Pons (tissue), 1 donor: ENCODE results near the gene ZNF296.
"Not testable (repeated sequence)": the region's sequence is repeated elsewhere in the genome, so short reads cannot be mapped to it uniquely, and the experiment has no call there.

ENCODE experiments used
- DNase-seq: peaks from one replicate; pipeline ENCODE4 v3.0.0-alpha.2; 2016; ENCODE audit warnings: low spot score

ZNF296 gene

GRCh38 chr19:45076029-45076850 lies at the start of gene ZNF296:
Gene ZNF296, minus strand, starts transcription at chr19:45076478. Its CDS starts 105 bp downstream, at chr19:45076373.
- DNase-seq: no peak

GRCh38 chr19:45125360-45125759 lies 49.1 kb upstream of the ZNF296 start:
- no peak for DNase-seq

GRCh38 chr19:45124021-45124420 lies 47.7 kb upstream of the ZNF296 start:
- no peak for DNase-seq

DNA sequence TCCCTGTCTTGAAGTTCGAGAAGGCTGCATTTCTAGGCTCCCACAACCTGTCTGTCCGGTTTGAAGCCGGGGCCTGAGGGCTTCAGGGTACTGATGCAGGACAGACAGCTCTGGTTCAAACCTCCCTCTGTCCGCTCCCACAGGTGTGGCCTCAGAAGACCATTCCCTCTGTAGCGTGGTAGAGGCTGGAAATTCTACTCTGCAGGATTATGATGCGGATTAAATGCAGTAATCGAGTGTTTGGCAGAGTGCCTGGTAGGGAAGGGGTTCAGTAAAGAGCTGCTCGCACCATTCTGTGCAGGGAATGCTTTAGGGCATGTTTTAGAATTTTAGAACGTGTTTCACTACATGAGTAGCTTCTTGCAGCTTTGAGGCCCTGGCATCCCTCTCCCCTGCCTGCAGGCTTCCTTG lies 47.2 kb upstream of the ZNF296 start:
- no peak for DNase-seq

- no peak for DNase-seq
Observed at GRCh38 chr19:45122832-45123231, 46.6 kb upstream of the ZNF296 start.

DNA sequence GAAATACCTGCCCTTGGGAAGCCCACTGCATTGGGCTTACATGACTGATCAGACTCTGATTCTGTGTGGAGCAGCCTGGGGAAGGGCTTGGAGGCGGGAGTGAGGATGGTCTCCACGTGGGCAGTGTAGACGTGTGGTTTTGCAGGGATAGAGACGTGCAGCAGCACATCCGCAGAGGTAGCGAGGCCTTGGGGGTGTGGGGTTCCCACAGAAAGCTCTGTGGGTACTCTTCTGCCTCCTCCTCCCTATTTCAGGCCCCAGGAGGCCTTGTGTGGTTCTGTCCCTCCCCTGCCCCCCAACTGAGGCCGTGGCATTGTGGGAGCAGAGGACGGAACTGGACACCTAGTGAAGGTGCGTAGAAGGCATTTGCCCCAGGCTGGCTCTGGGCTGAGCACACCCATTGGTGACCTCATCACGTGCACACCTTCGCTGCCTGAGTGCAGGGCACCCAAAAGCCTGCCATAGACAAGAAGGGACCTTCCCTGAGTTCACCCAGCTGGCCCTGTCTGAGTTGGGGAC lies 45.6 kb upstream of the ZNF296 start:
- no peak for DNase-seq

GRCh38 chr19:45119582-45119981 lies 43.3 kb upstream of the ZNF296 start:
- no peak for DNase-seq

- DNase-seq: not testable (repeated sequence)
Observed at GRCh38 chr19:45118591-45119355, 42.5 kb upstream of the ZNF296 start.

- no peak for DNase-seq
Observed at GRCh38 chr19:45118106-45118505, 41.8 kb upstream of the ZNF296 start.

DNA sequence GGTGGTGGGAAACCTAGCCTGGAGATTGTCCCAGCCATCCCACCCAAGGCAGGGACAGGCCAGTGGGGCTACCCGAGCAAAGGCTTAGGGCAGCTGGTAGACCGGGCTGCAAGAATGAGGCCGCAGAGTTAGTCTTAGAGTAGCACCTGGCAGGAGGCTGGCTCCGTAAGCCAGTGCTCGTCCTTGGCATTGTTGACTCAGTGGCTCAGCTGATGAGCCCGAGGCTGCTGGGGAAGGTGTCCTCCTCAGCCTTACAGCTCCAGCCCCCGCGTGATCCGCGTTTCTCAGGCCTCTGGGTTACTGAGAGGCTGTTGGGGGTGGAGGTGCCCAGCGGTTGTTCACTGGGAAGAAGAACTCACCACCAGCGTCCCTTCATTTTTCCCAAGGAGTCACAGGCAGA lies 41.4 kb upstream of the ZNF296 start:
- no peak for DNase-seq

DNA sequence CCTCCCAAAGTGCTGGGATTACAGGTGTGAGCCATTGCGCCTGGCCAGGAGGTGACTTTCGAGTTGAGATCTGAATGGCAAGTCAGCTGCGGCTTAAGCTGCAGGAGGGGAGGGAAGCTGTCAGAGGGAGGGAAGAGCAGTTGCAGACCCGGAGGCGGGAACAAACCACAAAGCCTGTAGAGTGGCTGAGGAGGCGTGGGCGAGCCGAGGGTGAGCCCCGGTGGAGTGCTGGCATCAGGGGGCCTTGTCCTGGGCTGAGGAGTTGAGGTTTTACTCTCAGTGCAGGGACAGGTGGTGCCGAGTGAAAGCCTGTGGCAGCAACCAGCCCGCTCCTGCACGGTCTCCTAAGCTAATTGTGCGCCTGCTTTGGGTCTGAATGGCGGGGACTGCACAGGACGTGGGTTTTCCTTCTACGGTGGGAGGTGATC lies 40.9 kb upstream of the ZNF296 start:
- DNase-seq: no peak

GRCh38 chr19:45115809-45116615 lies 39.7 kb upstream of the ZNF296 start:
- no peak for DNase-seq

DNA sequence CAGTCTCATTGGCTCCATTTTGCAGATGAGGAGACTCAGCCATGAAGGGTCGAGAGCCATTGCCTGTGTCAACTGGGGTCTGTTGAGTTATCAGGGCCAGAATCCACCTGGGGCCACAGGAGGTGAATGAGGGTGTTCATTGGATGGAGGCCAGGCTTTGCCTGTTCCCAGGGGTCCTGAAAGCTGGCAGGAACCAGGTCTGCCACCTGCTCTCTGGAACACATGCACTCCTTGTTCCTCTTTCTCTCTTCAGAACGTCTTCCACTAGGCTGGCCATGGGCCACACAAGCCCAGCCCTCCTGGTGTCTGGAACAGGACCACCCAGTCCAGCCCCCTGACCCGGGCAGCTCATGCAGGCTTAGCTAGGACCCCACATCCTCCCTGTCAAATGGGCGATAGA lies 37.8 kb upstream of the ZNF296 start:
- DNase-seq: no peak

- DNase-seq: no peak
Observed at GRCh38 chr19:45113628-45114027, 37.4 kb upstream of the ZNF296 start.

- no peak for DNase-seq
Observed at GRCh38 chr19:45112111-45112827, 36.0 kb upstream of the ZNF296 start.

DNA sequence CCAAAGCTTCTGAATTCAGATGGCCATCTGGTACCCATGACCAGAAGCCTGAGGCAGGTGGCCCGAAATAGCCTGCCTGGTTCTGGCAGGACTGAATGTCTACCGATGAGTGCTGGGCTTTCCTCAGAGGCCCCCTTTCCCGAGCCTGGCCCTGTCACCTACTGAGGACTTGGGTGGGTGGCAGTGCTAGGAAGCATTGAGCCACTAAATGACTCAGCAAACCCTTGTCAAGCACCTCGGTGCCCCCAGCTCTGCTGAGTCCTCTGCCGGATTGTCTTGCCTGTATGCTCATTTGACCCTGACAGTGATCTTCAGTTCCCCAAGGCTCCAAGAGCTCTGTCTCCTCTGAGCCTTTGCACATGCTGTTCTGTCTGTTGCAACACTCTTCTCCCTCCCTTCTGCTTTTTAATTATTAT lies 34.6 kb upstream of the ZNF296 start:
- no peak for DNase-seq

DNA sequence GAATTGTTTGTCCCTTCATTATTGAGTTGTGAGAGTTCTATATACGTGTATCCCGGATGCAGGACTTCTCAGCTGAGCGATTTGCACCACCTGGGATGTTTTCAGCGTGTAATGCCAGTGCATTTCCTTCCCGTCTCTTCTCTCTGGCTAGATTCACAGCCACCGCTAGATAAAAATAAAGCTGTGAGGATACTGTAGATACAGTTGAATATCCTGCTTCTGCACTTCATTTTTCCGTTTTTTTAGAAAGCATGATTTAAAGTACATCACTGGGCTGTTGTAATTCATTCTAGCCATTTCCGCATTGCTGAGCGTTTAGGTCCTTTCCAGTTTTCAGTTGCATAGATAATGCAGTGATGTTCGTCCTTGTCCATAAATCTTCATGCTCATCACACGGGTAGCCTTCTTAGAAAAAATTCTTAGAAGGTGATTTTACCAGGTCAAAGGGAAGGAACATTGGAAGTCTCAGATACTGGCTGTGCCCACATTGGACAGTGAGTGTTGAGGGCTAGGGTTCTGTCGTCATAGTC lies 31.4 kb upstream of the ZNF296 start:
- DNase-seq: no peak

DNA sequence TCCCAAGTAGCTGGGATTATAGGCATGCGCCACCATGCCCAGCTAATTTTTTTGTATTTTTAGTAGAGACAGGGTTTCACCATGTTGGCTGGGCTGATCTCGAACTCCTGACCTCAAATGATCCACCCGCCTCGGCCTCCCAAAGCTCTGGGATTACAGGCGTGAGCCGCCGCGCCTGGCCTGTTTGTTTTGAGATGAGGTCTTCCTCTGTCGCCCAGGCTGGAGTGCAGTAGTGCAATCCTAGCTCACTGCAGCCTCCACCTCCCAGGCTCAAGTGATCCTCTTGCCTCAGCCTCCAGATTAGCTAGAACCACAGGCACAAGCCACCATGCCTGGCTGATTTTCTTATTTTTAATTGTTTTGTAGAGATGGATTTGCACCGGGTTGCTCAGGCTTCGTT lies 30.1 kb upstream of the ZNF296 start:
- DNase-seq: not testable (repeated sequence)

DNA sequence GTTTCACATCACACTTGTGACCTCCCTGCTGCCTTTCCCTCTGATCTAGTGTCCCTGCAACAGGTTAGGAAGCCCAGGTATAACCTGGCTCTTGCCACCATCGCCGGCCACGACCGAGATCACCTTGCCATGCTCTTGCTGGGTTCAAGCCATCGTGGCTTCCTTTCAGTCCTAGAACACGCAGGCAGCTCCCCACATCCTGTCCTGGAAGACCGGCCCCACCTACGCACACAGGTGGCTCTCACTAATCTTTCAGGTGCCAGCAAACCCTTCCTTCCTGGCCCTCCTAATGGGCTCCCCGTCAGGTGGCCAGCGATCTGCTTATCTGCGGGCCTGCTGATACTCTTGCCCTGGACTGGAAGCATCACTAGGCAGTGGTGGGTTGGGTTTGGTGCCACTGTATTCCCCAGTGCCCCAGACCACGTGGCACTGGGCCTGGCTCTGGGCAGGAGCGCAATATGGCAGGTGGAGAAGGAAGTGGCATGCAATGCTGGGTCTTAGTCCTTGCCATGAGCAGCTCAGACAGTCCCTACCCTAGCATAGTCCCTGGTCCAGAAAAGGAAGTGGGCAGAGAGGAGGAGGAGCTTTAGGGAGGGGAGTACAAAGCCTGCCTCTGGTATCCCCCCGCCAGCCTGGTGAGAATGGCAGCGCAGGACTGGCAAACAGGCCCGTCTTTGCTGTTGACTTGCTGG lies 28.5 kb upstream of the ZNF296 start:
- no peak for DNase-seq

GRCh38 chr19:45103508-45104319 lies 27.4 kb upstream of the ZNF296 start:
- no peak for DNase-seq
